HG02973 (cell line): ENCODE results near the gene PCNX3.
A peak's percentile ranks its signal among the peaks of the same experiment; 100 is the strongest.

Experiments
- ATAC-seq: cut with Tn5 transposase; IDR thresholded peaks from one replicate; pipeline ENCODE4 v1.9.1; 2021; ENCODE audit warnings: moderate library complexity; ENCODE audit not compliant: unreplicated experiment

Gene PCNX3

DNA sequence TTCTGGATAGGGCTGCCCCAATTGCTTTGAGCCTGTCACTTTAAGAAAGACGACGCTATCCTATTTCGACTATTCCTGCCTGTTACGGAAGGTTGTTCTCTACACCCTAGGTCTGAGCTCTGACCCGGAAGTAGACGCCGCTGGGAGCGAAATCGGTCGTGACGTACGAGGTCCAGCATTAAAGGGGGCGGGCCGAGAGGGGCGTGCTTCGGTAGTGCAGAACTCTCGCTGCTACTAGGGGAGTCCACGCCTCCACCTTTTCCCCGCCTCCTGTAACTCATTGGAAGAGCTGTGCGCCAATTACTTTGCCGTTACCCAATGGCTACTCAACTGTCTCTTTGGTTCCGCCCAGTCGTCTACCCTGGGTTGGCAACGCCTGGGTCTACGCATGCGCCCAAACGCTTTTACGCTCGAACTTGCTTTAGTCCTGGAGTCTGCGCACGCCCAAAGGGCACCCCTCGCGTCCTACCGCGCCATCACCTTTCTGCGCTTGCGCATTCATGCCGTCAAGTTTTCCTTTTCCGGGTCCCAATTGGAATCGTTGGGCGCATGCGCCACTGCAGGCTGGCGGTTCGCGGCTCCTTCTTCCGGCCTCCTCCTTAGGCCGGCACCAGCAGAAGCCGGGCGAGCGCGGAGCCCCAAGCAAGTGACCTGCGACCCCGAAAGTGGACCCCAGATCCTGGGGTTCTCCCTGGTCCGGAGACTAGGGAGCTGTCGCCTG, at the start of gene PCNX3:
Gene PCNX3, plus strand, starts transcription at position 548 of the 721 bp plus-strand sequence. CDS start 536 bp downstream, outside the sequence.
- ATAC-seq, result peak; percentile 71

- no peak for ATAC-seq
Measured at GRCh38 chr11:65569164-65569972, 46.2 kb upstream of the PCNX3 start.

DNA sequence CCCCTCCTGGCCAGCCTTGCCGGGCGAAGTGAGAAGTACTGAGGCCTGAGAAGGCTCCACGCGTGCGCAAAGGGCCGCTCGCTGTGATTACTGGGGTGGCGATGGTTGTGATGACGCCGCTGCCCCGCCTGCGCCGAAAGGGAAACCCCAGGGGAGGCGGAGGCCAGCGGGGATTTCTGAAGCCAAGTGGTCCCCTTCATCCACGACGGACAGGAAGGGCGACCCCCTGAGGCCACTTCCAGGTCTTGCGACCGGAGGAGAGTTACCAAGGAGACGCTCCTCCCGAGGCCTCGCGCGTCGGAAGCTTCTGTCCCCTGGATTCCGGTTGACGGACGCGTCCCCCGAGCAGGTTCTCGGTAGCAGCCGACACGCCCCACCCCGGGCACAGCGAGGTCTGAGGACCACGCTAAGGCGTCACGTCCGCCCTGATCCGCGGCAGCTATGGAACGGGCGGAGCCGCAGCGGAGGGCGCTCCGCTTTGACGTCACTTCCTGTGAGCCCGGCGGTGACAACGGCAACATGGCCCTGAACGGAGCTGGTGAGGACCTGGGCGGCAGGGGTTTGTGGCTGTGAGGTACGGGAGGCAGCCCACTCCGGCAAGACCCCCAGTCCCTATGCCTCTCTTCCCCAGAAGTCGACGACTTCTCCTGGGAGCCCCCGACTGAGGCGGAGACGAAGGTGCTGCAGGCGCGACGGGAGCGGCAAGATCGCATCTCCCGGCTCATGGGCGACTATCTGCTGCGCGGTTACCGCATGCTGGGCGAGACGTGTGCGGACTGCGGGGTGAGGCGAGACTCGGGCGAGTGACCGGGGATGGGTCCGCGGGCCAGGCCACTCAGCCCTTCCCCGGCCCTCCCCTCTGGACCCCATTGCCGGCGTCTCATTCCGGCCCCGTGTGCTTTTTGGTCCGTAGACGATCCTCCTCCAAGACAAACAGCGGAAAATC, 45.3 kb upstream of the PCNX3 start, which contains the start of gene ZNRD2:
Gene ZNRD2, plus strand, starts transcription at position 505 of the 946 bp plus-strand sequence. Its CDS starts 15 bp downstream, at position 520.
- ATAC-seq, result peak; percentile 50

- ATAC-seq, result no peak
Measured at GRCh38 chr11:65571420-65571819, 44.2 kb upstream of the PCNX3 start.

DNA sequence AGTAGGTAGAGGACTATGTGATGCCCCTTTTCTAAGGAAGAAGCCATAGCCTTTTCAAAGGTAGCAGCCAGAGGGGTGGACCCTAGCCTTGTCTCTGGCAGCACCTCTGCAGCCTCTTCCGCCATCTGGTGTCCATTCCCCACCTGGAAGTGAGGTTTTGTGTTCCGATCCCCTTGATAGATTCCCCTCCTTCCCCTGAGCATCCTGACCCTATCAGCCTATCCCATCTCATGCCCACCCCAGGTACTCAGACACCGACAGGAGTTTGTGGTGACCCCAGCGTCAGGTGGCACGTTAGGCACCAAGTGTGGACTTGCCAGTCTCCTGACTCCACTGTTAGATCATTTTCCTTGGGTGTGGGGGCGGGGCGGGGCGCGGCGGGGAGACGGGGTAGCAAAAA, 43.6 kb upstream of the PCNX3 start:
- ATAC-seq, result no peak

- ATAC-seq, result no peak
Measured at GRCh38 chr11:65572356-65573051, 43.1 kb upstream of the PCNX3 start, which contains the start of gene FAM89B. Gene FAM89B (plus strand): TSS chr11:65572538. CDS start chr11:65572670, 132 bp downstream.

- ATAC-seq, result no peak
Measured at GRCh38 chr11:65573391-65574079, 42.0 kb upstream of the PCNX3 start.

DNA sequence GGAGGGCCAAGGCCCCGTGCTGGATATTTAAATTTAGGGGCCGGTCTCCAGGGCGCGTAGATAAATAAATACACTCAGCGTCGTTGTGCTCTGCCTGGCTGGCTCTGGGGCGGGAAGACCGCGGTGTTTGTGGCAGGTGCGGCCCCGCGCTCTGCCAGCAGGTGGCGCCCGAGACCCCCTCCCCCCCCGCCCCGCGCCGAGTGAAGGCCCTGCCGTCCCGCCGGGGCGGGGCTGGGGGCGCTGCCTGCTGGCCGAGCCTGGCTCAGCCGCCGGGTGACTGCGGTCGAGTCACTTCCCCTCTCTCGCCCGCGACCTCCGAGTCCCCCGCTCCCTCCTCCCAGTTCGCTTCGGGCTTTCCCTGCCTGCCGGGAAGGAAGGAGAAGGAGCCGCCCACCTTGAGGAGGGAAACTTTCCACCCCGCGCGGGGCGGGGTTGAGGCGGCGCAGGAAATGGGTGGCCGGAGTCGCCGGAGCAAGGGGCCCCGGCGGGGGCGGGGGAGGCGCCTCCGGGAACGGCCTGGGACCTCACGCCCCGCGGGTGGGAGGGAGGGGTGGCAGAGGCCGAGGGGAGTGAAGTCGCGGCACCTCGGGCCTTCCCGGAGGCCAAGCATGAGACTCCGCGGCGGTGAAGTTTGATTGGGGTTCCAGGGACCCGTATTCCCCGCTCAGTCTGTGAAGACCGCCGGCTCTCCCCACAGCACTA, 41.3 kb upstream of the PCNX3 start:
- ATAC-seq, result peak; percentile 33

DNA sequence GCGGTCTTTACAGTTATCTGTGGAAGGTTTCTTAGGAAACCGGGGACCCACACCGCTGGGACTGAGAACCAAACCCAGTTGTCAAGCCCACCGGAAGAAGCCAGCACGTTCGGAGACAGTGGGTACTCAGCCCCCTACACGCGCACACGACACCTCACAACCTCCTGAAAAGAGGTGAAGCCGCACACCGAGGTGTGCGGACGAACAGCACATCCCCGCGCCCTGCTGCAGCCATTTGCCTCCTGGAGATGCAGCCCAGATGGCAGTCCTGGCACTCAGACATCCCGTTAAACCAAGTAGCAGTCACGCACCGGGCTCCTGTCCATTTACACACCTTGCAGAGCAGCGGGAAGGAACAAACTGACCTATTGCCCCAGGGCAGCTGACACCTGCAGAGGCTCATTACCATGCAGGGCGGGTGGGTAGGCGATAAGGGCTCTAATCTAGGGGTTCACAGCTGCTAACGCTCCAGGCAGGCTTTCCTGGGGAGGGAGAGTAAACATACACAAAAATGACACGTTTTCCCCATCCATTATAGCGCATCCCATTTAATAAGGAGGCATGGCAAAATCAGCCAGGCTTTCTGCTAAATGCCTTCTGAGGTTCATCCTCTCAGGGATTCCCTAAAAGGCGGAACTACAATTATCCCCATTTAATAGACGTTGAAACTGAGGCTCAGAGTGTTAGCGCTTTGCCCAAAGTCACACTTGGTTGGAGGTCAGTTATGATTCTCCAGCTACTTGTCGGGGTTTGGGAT, 40.6 kb upstream of the PCNX3 start:
- no peak for ATAC-seq

DNA sequence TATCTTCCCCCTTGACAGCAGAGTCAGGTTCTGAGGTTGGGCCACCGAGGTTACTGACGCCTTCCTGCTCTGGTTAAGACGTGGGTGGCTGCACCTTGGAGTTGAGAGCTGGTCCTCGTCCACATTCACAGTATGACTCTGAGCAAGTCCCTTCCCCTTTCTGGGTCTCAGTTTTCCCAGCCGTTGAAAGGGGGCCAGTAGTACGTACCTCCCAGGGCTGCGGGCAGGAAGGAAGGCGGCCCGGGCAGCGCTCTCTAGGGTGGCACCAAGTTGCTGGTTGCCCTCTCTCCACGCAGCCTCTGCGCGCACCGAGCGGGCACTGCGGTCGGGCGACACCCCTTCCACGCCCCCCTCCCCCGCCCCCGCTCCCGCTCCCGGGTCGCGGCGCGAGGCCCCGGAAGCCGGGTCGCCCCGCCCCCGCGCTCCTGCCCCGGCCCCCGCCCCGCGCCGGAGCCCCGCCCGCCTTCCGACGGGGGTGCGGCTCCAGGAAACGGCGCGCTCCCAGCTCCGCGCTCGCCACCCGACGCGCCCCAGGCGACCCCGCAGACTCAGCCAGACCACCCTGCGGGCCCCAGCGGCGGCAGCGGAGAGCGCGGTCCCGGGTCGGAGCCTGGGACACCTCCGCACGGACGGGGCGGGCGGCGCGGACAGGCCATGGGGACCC, 39.9 kb upstream of the PCNX3 start, which contains the start of gene EHBP1L1:
Gene EHBP1L1, plus strand, starts transcription at position 486 of the 664 bp plus-strand sequence. CDS start 250 bp downstream, outside the sequence.
- ATAC-seq, result no peak

DNA sequence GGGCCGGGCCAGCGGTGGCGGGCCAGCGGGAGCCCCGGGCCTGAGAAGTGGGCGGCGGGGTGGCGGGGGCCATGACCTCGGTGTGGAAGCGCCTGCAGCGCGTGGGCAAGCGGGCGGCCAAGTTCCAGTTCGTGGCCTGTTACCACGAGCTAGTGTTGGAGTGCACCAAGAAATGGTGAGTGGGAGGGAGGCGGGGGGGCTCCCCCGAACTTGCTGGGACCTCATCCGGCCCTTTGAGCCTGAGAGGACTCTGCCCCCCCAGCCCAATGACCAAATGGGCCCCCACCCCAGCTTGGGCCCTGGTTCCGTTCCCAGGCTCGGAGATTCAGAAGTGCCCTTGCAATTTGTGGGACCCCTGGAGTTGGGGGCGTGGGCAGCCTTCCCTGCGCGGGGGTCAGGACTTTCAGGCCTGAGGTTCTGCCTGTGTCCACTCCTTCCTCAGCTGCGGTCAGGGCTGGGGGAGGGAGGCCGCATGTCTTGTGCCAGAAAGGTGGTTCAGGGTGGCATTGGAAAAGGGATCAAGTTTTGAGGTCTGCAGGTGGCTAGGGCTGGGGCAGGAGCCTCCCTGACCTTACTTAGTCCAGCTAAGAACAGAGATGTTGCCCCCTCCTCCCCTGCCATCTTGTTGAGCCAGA, 39.2 kb upstream of the PCNX3 start:
- no peak for ATAC-seq

- ATAC-seq, result no peak
Measured at GRCh38 chr11:65576867-65577755, 38.5 kb upstream of the PCNX3 start.

- ATAC-seq, result no peak
Measured at GRCh38 chr11:65577756-65578109, 37.8 kb upstream of the PCNX3 start.

- no peak for ATAC-seq
Measured at GRCh38 chr11:65578134-65578533, 37.4 kb upstream of the PCNX3 start.

- no peak for ATAC-seq
Measured at GRCh38 chr11:65578667-65579066, 36.9 kb upstream of the PCNX3 start.

DNA sequence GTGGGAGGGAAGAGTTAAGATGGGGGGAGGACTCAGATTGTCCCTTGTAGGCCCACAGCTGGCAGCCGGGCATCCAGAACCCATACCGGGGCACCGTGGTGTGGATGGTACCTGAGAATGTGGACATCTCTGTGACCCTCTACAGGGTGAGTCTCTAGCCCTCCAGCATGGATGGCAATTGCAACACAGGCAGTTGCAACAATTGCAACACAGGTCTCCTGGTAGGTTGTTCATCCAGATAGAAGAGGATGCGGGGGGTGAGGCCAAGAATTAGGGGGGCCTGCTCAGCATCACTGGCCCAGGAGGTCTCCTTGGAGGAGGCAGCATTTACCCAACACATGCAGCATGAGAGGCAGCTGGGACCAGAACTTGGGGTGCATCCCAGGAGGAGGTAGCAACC, 36.3 kb upstream of the PCNX3 start:
- no peak for ATAC-seq
